Measurements from ENCODE around the gene ERC2.

DNA sequence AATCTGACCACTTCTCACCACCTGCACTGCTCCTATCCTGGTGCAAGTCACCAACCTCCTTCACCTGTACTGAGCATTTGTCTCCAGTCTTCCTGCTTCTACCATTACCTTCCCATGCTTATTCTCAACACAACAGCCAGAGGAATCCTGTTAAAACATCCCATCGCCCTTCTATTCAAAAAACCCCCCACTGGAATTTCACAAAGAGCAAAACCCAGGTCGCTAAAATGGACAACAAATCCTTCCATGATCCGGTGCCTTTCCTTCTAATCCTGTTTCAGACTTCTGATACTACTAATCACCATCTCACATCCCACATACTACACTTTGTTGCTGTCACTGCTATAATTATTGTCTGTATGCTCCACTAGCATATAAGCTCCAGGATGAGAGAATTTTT lies 85.2 kb downstream of the ERC2 start:
- TF ChIP-seq TAF1 (IDR thresholded peaks at IDR 0.05; ENCODE audit: low read depth, low read length): no peak
- no peak for TF ChIP-seq POLR2A (IDR thresholded peaks at IDR 0.05; ENCODE audit: low read depth, low read length)
- no peak for TF ChIP-seq POLR2AphosphoS5 (IDR thresholded peaks at IDR 0.05; ENCODE audit: low read depth, low read length)
- TF ChIP-seq SPI1 (IDR thresholded peaks at IDR 0.05; ENCODE audit: low read depth, low read length): no peak
- TF ChIP-seq PAX5 (IDR thresholded peaks at IDR 0.05; ENCODE audit: insufficient read depth, low read length, severe bottlenecking): no peak
- TF ChIP-seq POU2F2 (IDR thresholded peaks at IDR 0.05; ENCODE audit: low read depth, low read length): no peak
